Peyer's patch (tissue), 4 donors: Measurements from ENCODE around the gene PREP. TPM values are rescaled to one million over a fixed set of nuclear protein-coding genes. Genes with fewer than 3 reads are reported as not detected.

Source experiments
- DNase-seq, 3 donors: peaks; one replicate each; pipeline ENCODE4 v3.0.0-alpha.2; 2017 to 2019
- H3K27ac ChIP-seq, 4 donors: fragments of 200-600 bp; sonication (generic); one replicate each; pipeline ENCODE4 v1.5.1; 2016 to 2019
- H3K27me3 ChIP-seq, 2 donors: fragments of 200-600 bp; sonication (generic); one replicate each; pipeline ENCODE4 v1.5.1; 2019
- H3K36me3 ChIP-seq, 3 donors: fragments of 200-600 bp; sonication (generic); one replicate each; pipeline ENCODE4 v1.5.1; 2016 to 2019
- H3K4me1 ChIP-seq, 4 donors: fragments of 200-600 bp; sonication (generic); one replicate each; pipeline ENCODE4 v1.5.1; 2016 to 2019
- H3K4me3 ChIP-seq, 4 donors: fragments of 200-600 bp; sonication (generic); 1 replicate in 3 of 4; 2 replicates in 1 of 4; pipeline ENCODE4 v1.5.1; 2016 to 2019; ENCODE audit warnings: mild to moderate bottlenecking in 1 of 4
- H3K9me3 ChIP-seq, 4 donors: fragments of 200-600 bp; sonication (generic); one replicate each; pipeline ENCODE4 v1.5.1; 2016 to 2019; ENCODE audit warnings: mild to moderate bottlenecking in 1 of 4
- CTCF ChIP-seq, 6 experiments: fragments of 450-650 bp in 4 of 6; fragments of 200-600 bp in 2 of 6; sonication (generic) in 1 of 6; IDR thresholded peaks; one replicate each; pipeline ENCODE4 v1.5.1; 2017 to 2019; ENCODE audit warnings: antibody characterized with exemption in 6 of 6, mild to moderate bottlenecking in 3 of 6, moderate library complexity in 1 of 6
- POLR2A ChIP-seq, 2 donors: fragments of 450-650 bp; IDR thresholded peaks; one replicate each; pipeline ENCODE4 v1.5.1; 2017; ENCODE audit warnings: antibody characterized with exemption in 2 of 2, mild to moderate bottlenecking in 2 of 2, moderate library complexity in 2 of 2
- total RNA-seq, 4 donors: library from RNA; depleted of rRNA; stranded (reverse); fragments of >200 nt; gene quantifications; one replicate each; pipeline ENCODE4 v1.1.0, GENCODE V29; 2016

PREP gene
- total RNA-seq, 4 donors from 2014 or later = 47.0 to 69.6 (median 54.8) TPM

- TF ChIP-seq CTCF (IDR thresholded peaks at IDR 0.05) (no peak), POLR2A (IDR thresholded peaks at IDR 0.05) (no peak)
- no peaks in the 10 kb centered on the region for H3K4me1 ChIP-seq
Measured at GRCh38 chr6:105259913-105260889, 142.7 kb downstream of the PREP start.

GRCh38 chr6:105258816-105259215 is 144.1 kb downstream of the PREP start:
- Histone ChIP-seq H3K9me3 (no peaks in the 10 kb centered on the region), H3K36me3 (no peaks in the 10 kb centered on the region), H3K27ac (no peak overlapping the region), H3K4me3 (no peak overlapping the region), H3K27me3 (no peaks in the 10 kb centered on the region), H3K4me1 (no peaks in the 10 kb centered on the region)
- no peak for DNase-seq
- TF ChIP-seq POLR2A (IDR thresholded peaks at IDR 0.05) = no peak
- TF ChIP-seq CTCF (IDR thresholded peaks at IDR 0.05) = no peak

More at GRCh38 chr6:105259913-105260889, 142.7 kb downstream of the PREP start:
- no peak overlapping the region for H3K27ac ChIP-seq
- no peak for DNase-seq
- H3K27me3 ChIP-seq = no peaks in the 10 kb centered on the region
- no peak overlapping the region for H3K4me3 ChIP-seq
- no peaks in the 10 kb centered on the region for H3K36me3 ChIP-seq
- no peaks in the 10 kb centered on the region for H3K9me3 ChIP-seq

GRCh38 chr6:105257340-105257739 is 145.5 kb downstream of the PREP start:
- TF ChIP-seq POLR2A (IDR thresholded peaks at IDR 0.05) (no peak), CTCF (IDR thresholded peaks at IDR 0.05) (no peak)
- Histone ChIP-seq H3K27me3 (no peaks in the 10 kb centered on the region), H3K9me3 (no peaks in the 10 kb centered on the region), H3K4me3 (no peak overlapping the region), H3K27ac (no peak overlapping the region), H3K4me1 (no peaks in the 10 kb centered on the region), H3K36me3 (no peaks in the 10 kb centered on the region)
- no peak for DNase-seq

- Histone ChIP-seq H3K4me1 (no peaks in the 10 kb centered on the region), H3K9me3 (no peaks in the 10 kb centered on the region), H3K27ac (no peak overlapping the region), H3K27me3 (no peaks in the 10 kb centered on the region), H3K36me3 (no peaks in the 10 kb centered on the region), H3K4me3 (no peak overlapping the region)
- TF ChIP-seq CTCF (IDR thresholded peaks at IDR 0.05) = no peak
- no peak for TF ChIP-seq POLR2A (IDR thresholded peaks at IDR 0.05)
- DNase-seq = no peak
Measured at GRCh38 chr6:105256619-105257018, 146.3 kb downstream of the PREP start.

GRCh38 chr6:105253787-105254186 is 149.1 kb downstream of the PREP start:
- Histone ChIP-seq H3K36me3 (no peaks in the 10 kb centered on the region), H3K4me3 (no peak overlapping the region), H3K27ac (no peak overlapping the region), H3K27me3 (no peaks in the 10 kb centered on the region), H3K4me1 (no peaks in the 10 kb centered on the region), H3K9me3 (no peaks in the 10 kb centered on the region)
- no peak for TF ChIP-seq CTCF (IDR thresholded peaks at IDR 0.05)
- DNase-seq = no peak
